Natural killer cell (primary cell): ENCODE measurements around the gene JAK3. TPM values are rescaled to one million over a fixed set of nuclear protein-coding genes. Genes with fewer than 3 reads are reported as not detected.
A peak's percentile ranks its signal among the peaks of the same experiment; 100 is the strongest.

Source experiments
- ATAC-seq, 3 donors: fragments of 150-1000 bp in 2 of 3; fragments of 200-7000 bp in 1 of 3; cut with Tn5 transposase; 1 replicate in 1 of 3; 2 replicates in 2 of 3; pipeline ENCODE4 v1.10.0; 2021; ENCODE audit warnings: mild to moderate bottlenecking in 2 of 3, moderate library complexity in 2 of 3
- DNase-seq, 2 donors: peaks; one replicate each; pipeline versions ENCODE4 v3.0.0 to v3.0.0-alpha.2; 2013 to 2021; ENCODE audit warnings: mixed read lengths in 1 of 2
- H3K27ac ChIP-seq: one replicate; pipeline ENCODE4 v1.5.1; 2013; ENCODE audit warnings: mild to moderate bottlenecking, low read length
- H3K27me3 ChIP-seq: one replicate; pipeline ENCODE4 v1.6.1; 2013; ENCODE audit warnings: low read length; ENCODE audit not compliant: control insufficient read depth, insufficient read depth
- H3K36me3 ChIP-seq: one replicate; pipeline ENCODE4 v1.6.1; 2013; ENCODE audit warnings: low read length; ENCODE audit not compliant: control insufficient read depth, insufficient read depth
- H3K4me1 ChIP-seq: one replicate; pipeline ENCODE4 v1.6.1; 2013; ENCODE audit warnings: low read length; ENCODE audit not compliant: control insufficient read depth, insufficient read depth
- H3K4me3 ChIP-seq: one replicate; pipeline ENCODE4 v1.5.1; 2013; ENCODE audit warnings: low read length
- H3K9me3 ChIP-seq: one replicate; pipeline ENCODE4 v1.6.1; 2013; ENCODE audit warnings: low read length; ENCODE audit not compliant: control insufficient read depth, insufficient read depth
- H3K27ac Mint-ChIP-seq, 2 donors: one replicate each; pipeline ENCODE4 v1.8.0; 2022; ENCODE audit warnings: mild to moderate bottlenecking in 2 of 2, mixed read lengths in 2 of 2, moderate library complexity in 1 of 2
- H3K27me3 Mint-ChIP-seq, 2 donors: one replicate each; pipeline ENCODE4 v1.8.0; 2022; ENCODE audit warnings: low read depth in 2 of 2, mixed read lengths in 2 of 2
- H3K36me3 Mint-ChIP-seq: one replicate; pipeline ENCODE4 v1.8.0; 2022; ENCODE audit warnings: mixed read lengths
- H3K4me1 Mint-ChIP-seq, 2 donors: one replicate each; pipeline ENCODE4 v1.8.0; 2022; ENCODE audit warnings: mixed read lengths in 2 of 2
- H3K4me3 Mint-ChIP-seq: one replicate; pipeline ENCODE4 v1.8.0; 2022; ENCODE audit warnings: mild to moderate bottlenecking, moderate library complexity, mixed read lengths
- H3K9me3 Mint-ChIP-seq, 2 donors: one replicate each; pipeline ENCODE4 v1.8.0; 2022; ENCODE audit warnings: mixed read lengths in 2 of 2
- WGBS: methylation state at CpG from one replicate; pipeline ENCODE4 v1.1.7; 2013; ENCODE audit warnings: missing lambda C conversion rate; ENCODE audit not compliant: insufficient coverage; 5-methylcytosine and 5-hydroxymethylcytosine counted together
- intact Hi-C: fragments of 100-400 bp; cut with micrococcal nuclease; formaldehyde crosslinking; loops from one replicate; pipeline ENCODE4 v1.14.2; 2022
- total RNA-seq, 4 donors: library from RNA; stranded (reverse); fragments of 120-200 nt in 1 of 4; gene quantifications; one replicate each; pipeline versions ENCODE4 v1.2.3 to v1.2.4, GENCODE V29; 2013 to 2022
- TF ChIP-seq, protein P1 (sequence below): fragments of 200-600 bp; IDR thresholded peaks from one replicate; pipeline ENCODE4 v1.8.0; 2022; ENCODE audit warnings: antibody characterized with exemption

The JAK3 gene
- total RNA-seq, 3 donors from 2014 or later (not counting 1 experiment from before 2014, with no cell fraction given), result 72.1 to 105 (median 96.1) TPM

DNA sequence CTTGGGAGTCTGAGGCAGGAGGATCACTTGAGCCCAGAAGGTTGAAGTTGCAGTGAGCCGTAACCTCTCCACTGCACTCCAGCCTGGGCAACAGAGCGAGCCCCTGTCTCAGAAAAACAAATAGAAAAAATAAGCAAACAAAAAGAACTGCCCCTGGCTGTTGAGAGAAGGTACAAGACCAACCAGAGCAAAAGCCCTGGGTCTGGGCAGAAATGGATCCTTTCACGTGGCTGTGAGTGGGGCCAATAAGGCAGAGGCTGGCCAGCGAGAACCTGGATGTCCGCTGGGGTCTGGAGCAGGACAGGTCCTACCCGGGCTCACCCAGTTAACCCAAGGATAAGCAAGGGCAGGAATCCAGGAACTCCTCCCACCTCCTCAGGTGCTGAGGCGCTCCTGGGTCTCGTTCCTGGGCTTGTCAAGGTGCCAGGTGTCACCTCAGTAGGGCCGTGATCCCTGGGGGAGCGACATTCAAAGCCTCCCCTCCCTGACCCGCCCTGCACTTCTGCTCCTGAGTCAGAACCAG, 19.2 kb upstream of the JAK3 start:
- Mint-ChIP-seq H3K36me3 (no peaks in the 10 kb centered on the region), H3K4me1 (peaks cover 0 to 4% of the 10 kb centered on the region in 2 donors), H3K4me3 (no peak overlapping the region), H3K27ac (peak overlapping the region in 1 of 2 donors; percentile 20), H3K27me3 (peaks cover 6 to 13% of the 10 kb centered on the region in 2 donors), H3K9me3 (no peaks in the 10 kb centered on the region)
- H3K4me1 ChIP-seq, result peaks cover 11% of the 10 kb centered on the region
- intact Hi-C loops, result no loop called here
- DNase-seq (no peak), ATAC-seq (no peak)
- H3K4me3 ChIP-seq, result no peak overlapping the region
- TF ChIP-seq, protein P1, sequence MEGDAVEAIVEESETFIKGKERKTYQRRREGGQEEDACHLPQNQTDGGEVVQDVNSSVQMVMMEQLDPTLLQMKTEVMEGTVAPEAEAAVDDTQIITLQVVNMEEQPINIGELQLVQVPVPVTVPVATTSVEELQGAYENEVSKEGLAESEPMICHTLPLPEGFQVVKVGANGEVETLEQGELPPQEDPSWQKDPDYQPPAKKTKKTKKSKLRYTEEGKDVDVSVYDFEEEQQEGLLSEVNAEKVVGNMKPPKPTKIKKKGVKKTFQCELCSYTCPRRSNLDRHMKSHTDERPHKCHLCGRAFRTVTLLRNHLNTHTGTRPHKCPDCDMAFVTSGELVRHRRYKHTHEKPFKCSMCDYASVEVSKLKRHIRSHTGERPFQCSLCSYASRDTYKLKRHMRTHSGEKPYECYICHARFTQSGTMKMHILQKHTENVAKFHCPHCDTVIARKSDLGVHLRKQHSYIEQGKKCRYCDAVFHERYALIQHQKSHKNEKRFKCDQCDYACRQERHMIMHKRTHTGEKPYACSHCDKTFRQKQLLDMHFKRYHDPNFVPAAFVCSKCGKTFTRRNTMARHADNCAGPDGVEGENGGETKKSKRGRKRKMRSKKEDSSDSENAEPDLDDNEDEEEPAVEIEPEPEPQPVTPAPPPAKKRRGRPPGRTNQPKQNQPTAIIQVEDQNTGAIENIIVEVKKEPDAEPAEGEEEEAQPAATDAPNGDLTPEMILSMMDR, result no peak
- peaks cover 27% of the 10 kb centered on the region for H3K36me3 ChIP-seq
- H3K27ac ChIP-seq, result no peak overlapping the region
- no peaks in the 10 kb centered on the region for H3K9me3 ChIP-seq
- 89% methylated on average over 11 of the region's 11 CpGs for WGBS
- peaks cover 4% of the 10 kb centered on the region for H3K27me3 ChIP-seq

DNA sequence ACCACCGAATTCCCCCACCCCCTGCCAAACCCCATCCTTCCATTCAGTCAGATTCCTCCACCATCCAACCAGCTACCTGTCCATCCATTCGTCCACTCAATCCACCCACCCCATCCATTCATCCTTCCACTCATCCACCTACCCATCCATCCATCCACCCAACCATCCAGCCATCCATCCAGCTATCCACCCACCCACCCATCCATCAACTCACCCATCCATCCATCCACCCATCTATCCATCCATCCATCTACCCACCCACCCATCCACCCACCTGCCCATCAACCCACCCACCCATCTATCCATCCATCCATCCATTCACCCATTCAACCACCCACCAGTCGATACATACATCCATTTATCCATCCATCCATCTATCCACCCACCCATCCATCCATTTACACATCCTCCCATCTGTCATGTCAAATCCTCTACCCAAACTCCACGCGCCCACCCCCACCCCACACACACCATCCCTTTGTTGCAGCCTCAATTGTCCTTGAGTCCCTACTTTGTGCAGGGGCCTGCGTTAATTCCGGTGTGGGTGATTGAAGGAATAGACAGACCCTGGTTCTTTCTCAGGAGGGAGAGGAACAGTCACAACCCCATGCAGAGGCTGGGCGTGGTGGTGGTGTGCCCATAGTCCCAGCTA, 18.7 kb upstream of the JAK3 start:
- H3K9me3 Mint-ChIP-seq, result no peaks in the 10 kb centered on the region
- TF ChIP-seq, protein P1, result no peak
- no peak overlapping the region for H3K4me3 ChIP-seq
- WGBS, result 95% methylated on average over 8 of the region's 8 CpGs
- no peak overlapping the region for H3K27ac ChIP-seq
- intact Hi-C loops, result no loop called here
- peaks cover 33% of the 10 kb centered on the region for H3K36me3 ChIP-seq
- no peak overlapping the region for H3K4me3 Mint-ChIP-seq
- H3K36me3 Mint-ChIP-seq, result no peaks in the 10 kb centered on the region
- H3K27me3 Mint-ChIP-seq, result peaks cover 6 to 9% of the 10 kb centered on the region in 2 donors
- H3K4me1 ChIP-seq, result peaks cover 10% of the 10 kb centered on the region
- H3K4me1 Mint-ChIP-seq, result peaks cover under 1 to 3% of the 10 kb centered on the region in 2 donors
- DNase-seq (no peak), ATAC-seq (no peak)
- no peaks in the 10 kb centered on the region for H3K27me3 ChIP-seq
- H3K27ac Mint-ChIP-seq, result peak overlapping the region in 1 of 2 donors; percentile 20
- no peaks in the 10 kb centered on the region for H3K9me3 ChIP-seq

DNA sequence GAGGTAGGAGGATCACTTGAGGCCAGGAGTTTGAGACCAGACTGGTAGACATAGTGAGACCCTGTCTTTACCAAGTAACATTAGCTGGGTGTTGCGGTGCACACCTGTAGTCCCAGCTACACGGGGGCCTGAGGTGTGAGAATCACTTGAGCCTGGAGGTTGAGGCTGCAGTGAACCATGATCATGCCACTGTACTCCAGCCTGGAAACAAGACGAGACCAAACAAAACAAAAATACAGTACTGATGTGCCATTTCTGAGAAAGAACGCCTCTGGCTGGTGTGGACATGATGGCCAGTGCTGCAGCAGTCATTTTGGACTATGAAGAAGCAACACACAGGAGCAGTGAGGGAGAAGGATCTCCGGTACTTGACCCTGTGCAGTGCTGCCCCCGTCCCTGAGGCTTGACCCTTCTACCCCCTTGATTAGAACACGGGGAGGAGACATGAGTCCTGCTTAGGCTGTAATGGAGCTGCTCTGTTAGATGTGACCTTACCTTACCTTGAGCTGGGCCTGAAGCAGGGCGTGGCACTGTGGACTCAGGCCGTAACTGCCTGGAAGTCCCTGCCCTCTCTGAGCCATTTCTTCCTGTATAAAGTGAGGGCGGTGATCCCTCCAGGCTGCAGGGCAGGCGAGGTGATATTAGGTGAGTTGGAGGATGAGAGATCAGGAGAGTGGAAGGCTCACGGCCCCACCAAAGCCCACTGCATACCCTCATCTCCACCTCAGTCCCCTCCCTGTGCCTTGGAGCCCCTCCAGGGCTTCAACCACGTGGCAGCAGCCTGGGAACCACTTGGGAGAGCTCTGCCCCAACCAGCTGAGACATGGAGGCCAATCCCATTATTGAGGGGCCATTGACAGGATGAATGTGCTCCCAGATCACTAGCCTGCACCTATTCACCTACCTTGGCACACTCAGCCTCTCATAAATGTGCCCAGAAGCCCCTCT, 17.9 kb upstream of the JAK3 start:
- peaks cover 36% of the 10 kb centered on the region for H3K36me3 ChIP-seq
- no peak overlapping the region for H3K4me3 ChIP-seq
- H3K27ac ChIP-seq, result no peak overlapping the region
- intact Hi-C loops, result no loop called here
- Mint-ChIP-seq H3K27me3 (peaks cover 1 to 5% of the 10 kb centered on the region in 2 donors), H3K36me3 (no peaks in the 10 kb centered on the region), H3K9me3 (no peaks in the 10 kb centered on the region), H3K27ac (peak overlapping the region; percentile 23 to 60), H3K4me3 (no peak overlapping the region), H3K4me1 (peaks cover 8 to 11% of the 10 kb centered on the region in 2 donors)
- TF ChIP-seq, protein P1, result no peak
- no peaks in the 10 kb centered on the region for H3K27me3 ChIP-seq
- H3K9me3 ChIP-seq, result no peaks in the 10 kb centered on the region
- DNase-seq (peak in 1 of 2 donors; percentile 10), ATAC-seq (no peak)
- 83% methylated on average over 11 of the region's 13 CpGs for WGBS
- peaks cover 18% of the 10 kb centered on the region for H3K4me1 ChIP-seq
